ENCODE measurements around the gene ANKRD9.

ANKRD9 gene

DNA sequence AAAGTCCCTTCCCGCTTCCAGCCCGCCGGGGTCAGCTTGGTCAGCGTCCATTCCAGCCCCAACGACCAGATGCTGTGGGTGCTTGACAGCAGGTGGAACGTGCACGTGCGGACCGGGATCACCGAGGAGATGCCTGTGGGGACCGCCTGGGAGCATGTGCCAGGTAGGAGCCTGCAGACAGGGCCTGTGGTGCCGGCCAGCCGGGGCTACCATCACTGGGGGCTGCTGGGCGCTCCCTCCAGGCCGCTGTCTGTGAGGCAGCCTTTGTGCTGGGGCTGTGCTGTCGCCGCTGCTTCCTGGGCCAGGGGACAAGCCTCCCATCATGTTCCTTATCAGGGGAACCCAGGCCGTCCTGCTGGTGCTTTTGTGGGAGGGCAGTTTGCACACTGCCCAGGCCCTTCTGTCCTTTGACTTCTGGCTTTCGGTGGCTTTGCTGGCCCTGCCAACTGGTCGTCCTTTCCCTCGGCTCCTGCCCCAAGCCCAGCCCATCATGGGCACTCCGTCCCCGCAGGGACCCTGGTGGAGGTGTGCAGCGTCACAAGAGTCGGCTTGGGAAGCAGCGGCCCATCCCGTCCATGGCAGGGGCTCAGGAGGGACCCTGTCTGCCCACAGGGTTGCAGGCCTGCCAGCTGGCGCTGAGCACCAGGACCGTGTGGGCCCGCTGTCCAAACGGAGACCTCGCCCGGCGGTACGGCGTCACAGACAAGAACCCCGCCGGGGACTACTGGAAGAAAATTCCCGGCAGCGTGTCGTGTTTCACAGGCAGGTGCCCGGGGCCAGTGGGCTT, 12.4 kb downstream of the ANKRD9 start:
- DNase-seq = no peak

DNA sequence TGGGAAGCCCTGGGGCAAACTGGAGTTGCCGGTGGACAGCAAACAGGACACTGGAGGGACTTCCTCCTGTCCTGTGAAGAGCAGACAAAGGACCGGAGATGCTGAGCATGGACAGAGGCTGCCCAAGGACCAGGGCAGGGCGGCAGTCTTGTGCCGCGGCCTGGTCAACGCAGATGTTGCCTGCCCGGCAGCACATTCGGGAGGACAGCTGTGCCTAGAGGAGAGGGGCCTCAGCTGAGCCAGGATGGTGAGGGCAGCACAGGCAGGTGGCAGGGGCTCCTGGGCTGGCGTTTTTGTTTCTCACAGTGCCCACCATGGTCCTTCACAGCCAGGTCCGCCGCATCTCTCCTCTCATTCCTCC, 13.3 kb downstream of the ANKRD9 start:
- no peak for DNase-seq

DNA sequence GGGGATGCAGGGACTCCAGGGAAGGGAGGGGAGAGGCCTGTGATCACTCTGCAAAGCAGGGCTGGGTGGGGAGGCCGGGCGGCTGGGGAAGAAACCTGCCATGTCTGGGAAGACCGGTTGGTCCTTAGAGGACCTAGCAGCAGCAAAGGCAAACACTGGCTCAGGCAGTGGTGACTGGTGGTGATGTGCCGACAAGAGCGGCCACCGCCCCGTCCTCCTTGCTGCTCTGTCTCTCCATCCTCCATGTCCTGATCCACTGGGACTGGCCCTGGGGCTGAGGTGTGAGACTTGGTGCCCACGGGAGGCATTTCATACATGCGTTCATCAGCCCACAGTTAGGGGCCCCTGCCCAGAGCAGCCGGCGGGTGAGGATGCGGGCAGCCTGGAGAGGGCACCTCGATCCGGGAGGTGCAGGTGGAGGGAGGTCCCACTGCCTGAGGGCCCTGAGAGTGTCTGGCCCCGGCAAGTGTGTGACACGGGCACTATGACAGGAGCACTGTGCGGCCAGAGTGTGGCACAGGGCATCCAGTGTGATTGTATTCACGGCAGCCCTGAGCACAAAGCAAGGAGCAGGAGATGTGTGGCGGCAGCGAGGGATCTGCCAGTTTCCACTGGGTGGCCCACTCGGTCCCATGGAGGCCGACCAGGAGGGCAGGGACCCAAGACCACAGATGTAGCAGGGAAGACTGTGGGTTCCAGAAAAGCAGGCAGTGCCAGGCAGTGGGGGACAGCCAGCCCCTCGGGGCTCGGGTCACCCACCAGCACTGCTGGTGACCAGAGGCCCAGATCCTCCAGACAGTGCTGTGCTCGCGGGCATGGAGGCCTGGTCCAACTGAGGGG, 13.9 kb downstream of the ANKRD9 start:
- no peak for DNase-seq

DNA sequence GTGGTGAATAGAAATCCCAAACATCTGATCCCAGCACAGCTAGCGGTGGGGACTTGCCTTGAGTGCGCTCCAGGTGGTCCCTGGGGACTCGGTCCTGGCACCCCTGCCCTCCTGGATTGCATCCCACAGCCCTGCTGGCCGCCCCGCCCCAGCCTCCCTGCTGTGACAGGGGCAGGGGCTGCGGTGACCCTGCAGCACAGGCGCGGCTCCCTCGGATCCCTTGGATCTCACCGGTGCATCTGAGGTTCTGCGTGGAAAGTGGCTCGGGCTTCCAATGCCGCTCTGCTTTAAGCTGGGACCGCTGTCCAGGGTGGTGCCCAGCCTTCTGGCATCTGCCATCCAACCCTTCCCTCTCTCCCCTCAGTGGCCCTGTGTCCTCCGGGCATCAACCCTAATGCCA, 16.0 kb downstream of the ANKRD9 start:
- DNase-seq = no peak

DNA sequence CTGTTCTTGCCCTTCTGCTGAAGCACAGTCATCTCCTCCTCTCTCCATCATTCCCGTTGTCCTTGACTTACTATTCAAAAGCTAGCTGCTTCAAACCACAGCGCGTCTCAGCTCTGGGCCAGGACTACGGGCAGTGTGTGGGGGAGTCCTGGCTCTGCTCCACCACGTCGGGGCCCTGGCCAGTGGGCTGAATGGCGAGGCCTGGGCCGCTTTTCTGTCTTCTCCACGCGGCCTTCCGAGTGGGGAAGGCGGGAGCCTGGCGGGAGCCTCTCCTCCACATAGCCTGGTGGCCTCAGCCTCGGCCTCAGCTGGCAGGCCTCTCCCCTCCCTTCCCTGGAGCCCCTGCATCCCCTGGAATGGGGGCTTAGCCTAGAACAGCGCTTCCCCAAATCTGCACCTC, 16.5 kb downstream of the ANKRD9 start:
- no peak for DNase-seq

DNA sequence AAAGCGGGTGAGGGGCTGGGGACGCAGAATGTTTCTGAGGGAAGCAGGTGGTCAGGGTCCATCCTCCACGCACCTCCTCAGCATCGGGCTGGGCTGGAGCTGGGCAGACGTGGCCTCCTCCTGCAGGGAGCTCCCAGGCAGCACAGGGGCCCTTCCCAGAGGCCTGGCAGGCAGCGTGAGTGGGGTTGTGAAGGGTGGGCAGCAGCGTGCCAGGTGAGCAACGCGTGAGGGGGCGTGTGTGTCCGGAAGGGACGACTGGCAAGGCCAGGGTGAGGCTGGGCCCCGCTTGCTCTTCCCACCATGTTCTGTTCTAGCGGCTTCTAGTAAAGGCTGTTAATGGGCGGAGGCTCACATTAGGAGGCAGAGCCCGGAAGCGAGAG, 17.1 kb downstream of the ANKRD9 start:
- no peak for DNase-seq

GRCh38 chr14:102491786-102492530, 17.6 kb downstream of the ANKRD9 start:
- DNase-seq = no peak

DNA sequence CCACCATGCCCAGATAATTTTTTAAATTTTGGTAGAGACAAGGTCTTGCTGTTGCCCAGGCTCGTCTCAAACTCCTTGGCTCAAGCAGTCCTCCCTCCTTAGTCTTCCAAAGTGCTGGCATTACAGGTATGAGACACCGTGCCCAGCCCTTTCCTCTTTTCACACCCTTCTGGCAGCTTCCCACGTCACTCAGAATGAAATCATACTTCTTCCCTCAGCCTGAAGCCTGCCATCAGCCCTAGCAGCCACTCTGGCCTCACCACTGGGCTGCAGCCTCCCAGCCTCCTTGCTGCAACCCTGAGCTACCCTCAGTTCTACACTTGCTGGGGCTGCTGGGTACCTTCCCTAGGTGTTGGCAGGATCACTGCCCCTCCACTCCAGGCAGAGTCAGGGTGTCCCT, 18.2 kb downstream of the ANKRD9 start:
- DNase-seq = no peak

DNA sequence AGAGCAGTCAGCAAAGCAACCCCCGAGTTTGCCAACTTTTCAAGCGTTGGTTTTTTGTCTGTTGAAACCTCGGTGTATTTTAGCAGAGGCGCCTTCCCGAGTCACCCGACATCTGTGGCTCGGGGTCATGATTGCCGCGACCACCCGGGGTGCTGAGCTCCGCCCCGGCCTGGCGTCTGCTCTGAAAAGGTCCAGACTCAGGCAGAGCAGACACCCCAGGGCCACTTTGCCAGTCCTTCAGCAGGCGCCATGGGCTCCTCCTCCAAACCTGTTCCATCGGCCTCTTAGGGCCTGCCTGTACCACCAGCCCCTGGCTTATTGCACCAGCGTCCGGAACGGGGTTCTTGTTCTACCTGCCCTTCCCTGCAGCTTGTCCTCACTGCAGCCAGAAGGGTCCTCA, 19.1 kb downstream of the ANKRD9 start:
- no peak for DNase-seq

DNA sequence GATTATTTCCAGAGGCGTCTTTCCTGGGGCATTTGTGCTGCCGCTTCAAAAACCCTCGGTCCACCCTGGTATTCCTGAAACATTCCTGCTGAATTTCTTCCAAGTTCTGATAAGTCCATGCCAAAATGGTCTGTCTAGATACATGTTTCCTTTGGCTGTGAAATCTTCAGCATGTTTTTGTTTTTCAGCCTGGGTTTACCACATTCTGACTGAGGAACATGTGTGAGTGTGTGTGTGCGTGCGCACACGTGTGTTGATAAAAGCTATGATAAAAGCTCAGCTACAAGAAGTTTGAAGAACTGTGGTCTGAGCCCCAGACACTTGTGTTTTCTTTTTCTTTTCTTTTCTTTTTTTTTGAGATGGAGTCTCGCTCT, 22.4 kb downstream of the ANKRD9 start:
- DNase-seq = no peak

- no peak for DNase-seq
These were observed 22.9 kb downstream of the ANKRD9 start for GRCh38 chr14:102486513-102487203.

DNA sequence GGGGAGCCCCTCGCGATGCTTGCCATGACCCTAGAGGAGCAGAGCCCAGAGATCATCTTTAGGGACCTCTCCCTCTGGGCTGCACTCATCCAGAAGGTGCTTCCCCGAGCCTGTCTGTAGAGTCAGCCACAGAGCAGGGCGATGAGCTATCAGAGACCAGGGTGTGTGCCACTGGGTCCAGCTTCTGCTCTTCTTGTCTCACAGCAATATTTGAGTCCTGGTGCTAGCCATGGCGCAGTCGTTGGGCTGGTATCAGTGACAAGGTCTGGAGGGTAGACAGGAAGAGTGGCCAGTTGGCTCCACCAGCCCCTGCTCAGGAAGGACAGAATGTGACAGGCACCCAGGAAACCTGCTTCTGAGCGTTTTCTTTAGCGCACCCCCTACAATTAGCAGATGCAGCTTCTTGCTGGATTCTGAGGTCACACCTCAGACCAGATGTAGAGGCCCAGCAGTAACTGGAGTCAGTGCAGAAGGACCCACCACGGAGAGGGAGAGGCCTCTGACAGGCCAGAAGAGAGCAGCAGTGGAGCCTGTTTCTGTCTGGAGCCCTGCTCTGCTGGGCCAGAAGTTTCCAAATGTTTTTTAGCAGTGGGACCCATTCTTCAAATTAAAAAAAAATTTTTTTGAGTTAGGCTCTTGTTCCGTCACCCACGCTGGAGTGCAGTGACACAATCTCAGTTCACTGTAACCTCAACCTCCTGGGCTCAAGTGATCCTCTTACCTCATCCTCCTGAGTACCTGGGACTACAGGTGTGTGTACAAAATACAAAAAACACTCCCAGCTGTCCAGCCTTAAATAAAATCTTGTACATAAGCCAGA, 23.7 kb downstream of the ANKRD9 start:
- DNase-seq = no peak

DNA sequence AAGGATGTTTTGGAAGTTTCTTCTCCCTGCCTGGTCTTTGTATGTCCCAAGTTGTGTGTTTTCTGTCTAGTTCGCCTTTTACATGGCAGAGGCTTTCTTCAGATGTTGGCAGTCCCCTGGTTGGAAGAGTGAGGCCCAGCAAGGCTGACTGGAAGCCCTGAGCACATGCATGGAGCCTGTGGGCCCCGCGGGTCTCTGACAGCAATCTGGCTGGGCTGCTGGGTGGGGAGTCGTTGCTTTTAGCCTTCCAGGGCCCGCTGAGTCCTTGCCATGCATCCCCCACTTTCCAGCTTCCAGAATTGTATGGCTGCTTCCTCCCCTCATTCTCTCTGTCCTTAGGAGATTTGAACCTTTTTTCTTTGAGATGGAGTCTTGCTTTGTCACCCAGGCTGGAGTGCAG, 25.3 kb downstream of the ANKRD9 start:
- no peak for DNase-seq

DNA sequence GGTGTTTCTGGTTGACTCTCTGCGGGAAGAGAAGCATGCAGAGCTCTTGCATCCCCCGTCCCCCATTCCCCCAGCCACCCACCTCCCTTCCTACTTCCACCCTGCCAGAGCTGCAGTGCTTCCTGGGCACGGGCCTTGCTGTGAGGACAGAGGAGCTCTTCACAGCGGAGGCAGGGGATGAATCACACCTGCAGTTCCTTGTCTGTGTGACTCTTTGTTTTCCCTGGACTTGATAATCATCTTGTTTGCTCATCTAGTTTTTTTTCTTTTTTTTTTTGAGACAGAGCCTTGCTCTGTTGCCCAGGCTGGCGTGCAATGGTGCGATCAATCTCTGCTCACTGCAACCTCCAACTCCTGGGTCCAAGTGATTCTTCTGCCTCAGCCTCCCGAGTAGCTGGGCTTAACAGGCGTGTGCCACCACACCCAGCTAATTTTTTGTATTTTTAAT, 27.8 kb downstream of the ANKRD9 start:
- DNase-seq = no peak

DNA sequence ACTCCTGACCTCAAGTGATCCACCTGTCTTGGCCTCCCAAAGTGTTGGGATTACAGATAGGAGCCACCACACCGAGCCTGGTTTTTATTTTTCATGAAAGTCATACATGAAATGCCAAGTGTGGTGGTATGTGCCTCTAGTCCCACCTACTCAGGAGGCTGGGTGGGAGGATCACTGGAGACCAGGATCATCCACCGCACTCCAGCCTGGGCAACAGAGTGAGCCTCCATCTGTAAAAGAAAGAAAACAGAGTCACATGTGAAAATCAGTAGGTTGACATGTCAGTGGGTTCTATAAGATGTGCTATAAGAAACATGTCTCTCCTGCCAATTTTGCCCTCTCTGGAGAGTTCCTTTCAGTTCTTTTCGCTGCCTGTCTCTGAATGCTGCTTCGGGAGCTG, 28.2 kb downstream of the ANKRD9 start:
- DNase-seq = no peak

- DNase-seq = peak; percentile 60
These were observed 29.8 kb downstream of the ANKRD9 start for GRCh38 chr14:102479777-102480176.

GRCh38 chr14:102479107-102479506, 30.5 kb downstream of the ANKRD9 start:
- no peak for DNase-seq

DNA sequence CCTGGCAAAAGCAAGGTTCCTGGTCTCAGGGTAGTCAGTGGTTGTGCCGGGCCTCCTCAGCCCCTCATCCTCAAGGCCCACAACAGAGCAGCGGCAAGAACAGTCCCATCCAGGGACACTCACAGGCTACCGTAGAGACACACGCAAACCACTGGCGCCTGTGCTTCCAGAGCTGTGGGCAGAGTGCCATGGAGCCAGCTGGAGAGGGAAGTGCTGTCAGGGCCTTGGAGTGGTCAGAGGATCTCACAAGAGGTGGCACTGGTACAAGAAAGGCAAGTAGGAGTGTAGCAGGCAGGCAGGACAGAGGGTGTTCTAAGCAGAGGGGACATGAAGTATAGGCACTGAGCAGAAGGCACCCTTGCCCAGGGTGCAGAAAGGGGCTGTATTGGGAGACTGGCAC, 34.6 kb downstream of the ANKRD9 start:
- DNase-seq = peak; percentile 11

DNA sequence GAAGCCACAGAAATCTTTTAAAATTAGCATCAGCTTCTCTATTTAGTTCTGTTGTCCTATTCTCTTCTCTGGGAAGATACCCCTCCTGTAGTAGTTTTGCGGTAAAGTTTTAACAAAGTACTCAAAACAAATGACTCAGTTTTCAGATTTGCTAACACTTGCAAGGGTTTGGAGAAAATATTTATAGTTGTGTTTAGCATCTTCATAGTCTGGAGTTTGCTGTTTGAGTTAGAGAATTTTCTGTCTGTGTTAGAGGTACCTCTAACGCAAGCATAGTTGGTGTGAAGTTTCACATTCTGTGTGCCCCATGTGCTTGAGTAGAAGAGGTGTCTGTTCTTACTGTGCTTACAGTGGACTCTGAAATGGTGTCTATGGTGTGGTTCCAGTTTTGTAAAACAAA, 36.0 kb downstream of the ANKRD9 start:
- DNase-seq = no peak

GRCh38 chr14:102472791-102473150, 36.8 kb downstream of the ANKRD9 start:
- no peak for DNase-seq

GRCh38 chr14:102471921-102472790, 37.4 kb downstream of the ANKRD9 start:
- no peak for DNase-seq

All from NCI-H1092 (cell line).